Gastrocnemius medialis (tissue), 4 donors: ENCODE results near the gene NPAS3.

ENCODE experiments used
- POLR2A ChIP-seq, 2 donors: fragments of 450-650 bp; IDR thresholded peaks; one replicate each; pipeline ENCODE4 v1.6.1; 2017; ENCODE audit warnings: antibody characterized with exemption in 2 of 2, mild to moderate bottlenecking in 2 of 2, moderate library complexity in 2 of 2
- TF ChIP-seq, protein P1 (sequence below), 5 experiments: fragments of 450-650 bp in 3 of 5; fragments of 200-600 bp in 2 of 5; sonication (generic) in 2 of 5; IDR thresholded peaks in 4 of 5; conservative IDR thresholded peaks in 1 of 5; 1 replicate in 4 of 5; 2 replicates in 1 of 5; pipeline ENCODE4 v1.5.1; 2016 to 2019; ENCODE audit warnings: antibody characterized with exemption in 5 of 5, mild to moderate bottlenecking in 3 of 5, moderate library complexity in 3 of 5

DNA sequence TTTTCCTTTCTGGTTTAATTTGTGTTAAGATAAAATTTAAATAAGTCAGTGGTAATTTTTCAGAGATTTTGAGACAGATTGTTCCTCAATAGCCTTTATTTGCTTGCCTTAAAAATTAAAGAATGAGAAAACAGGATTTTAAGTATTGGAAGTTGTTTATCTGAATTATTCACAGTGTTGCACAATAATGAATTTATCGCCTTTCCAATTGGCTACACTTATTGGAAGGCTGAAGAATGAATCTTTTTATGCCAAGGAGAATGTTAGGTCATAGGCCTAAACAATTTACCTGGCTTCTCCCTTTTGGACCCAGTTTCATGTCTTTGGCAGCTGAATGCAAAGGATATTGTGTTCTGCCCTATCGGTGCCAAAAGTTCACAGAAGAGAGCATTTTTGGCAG lies 250.2 kb downstream of the NPAS3 start:
- TF ChIP-seq, protein P1, sequence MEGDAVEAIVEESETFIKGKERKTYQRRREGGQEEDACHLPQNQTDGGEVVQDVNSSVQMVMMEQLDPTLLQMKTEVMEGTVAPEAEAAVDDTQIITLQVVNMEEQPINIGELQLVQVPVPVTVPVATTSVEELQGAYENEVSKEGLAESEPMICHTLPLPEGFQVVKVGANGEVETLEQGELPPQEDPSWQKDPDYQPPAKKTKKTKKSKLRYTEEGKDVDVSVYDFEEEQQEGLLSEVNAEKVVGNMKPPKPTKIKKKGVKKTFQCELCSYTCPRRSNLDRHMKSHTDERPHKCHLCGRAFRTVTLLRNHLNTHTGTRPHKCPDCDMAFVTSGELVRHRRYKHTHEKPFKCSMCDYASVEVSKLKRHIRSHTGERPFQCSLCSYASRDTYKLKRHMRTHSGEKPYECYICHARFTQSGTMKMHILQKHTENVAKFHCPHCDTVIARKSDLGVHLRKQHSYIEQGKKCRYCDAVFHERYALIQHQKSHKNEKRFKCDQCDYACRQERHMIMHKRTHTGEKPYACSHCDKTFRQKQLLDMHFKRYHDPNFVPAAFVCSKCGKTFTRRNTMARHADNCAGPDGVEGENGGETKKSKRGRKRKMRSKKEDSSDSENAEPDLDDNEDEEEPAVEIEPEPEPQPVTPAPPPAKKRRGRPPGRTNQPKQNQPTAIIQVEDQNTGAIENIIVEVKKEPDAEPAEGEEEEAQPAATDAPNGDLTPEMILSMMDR (IDR thresholded peaks at IDR 0.05 in 4 of 5, conservative IDR thresholded peaks at IDR 0.05 in 1 of 5), result no peak
- no peak for TF ChIP-seq POLR2A (IDR thresholded peaks at IDR 0.05)
